IMR-90 (cell line): Measurements from ENCODE around the gene BTBD18. TPM values are rescaled to one million over a fixed set of nuclear protein-coding genes. Genes with fewer than 3 reads are reported as not detected.

ENCODE experiments used
- ATAC-seq: fragments of 200-7000 bp; cut with Tn5 transposase; 2 replicates; pipeline ENCODE4 v1.9.1; 2020; ENCODE audit warnings: low read depth, mild to moderate bottlenecking, moderate library complexity
- BruUV-seq: library from RNA; stranded (reverse); fragments of 400-500 nt; replicated peaks from 2 replicates; lab custom pipeline; 2021; lab: Mats Ljungman, UMichigan
- CTCF ChIA-PET: fragments of 300-600 bp; formaldehyde crosslinking; extraction: SDS; loops from one replicate; lab custom pipeline; 2021; ENCODE audit warnings: antibody characterized with exemption; lab: Yijun Ruan, JAX
- POLR2A ChIA-PET: fragments of 300-600 bp; sonication (Branson Sonifier 250); formaldehyde crosslinking; loops from one replicate; lab custom pipeline; 2022; ENCODE audit warnings: antibody characterized with exemption; ENCODE audit not compliant: unreplicated experiment; lab: Charles Lee
- DNase-seq: peaks from one replicate; pipeline ENCODE4 v3.0.0; 2013
- H2AFZ ChIP-seq: replicated peaks from 2 replicates; pipeline ENCODE3; 2013; ENCODE audit warnings: low read length, mild to moderate bottlenecking; ENCODE audit not compliant: poor library complexity
- H2AK5ac ChIP-seq: 2 replicates; pipeline ENCODE4 v1.6.1; 2013; ENCODE audit warnings: low read depth, low read length, inconsistent platforms
- H2AK9ac ChIP-seq: replicated peaks from 2 replicates; pipeline ENCODE3; 2013; ENCODE audit warnings: mild to moderate bottlenecking, low read depth, low read length, moderate library complexity; ENCODE audit not compliant: poor library complexity
- H2BK120ac ChIP-seq: 2 replicates; pipeline ENCODE4 v1.6.1; 2013; ENCODE audit warnings: low read depth, low read length, inconsistent platforms
- H2BK15ac ChIP-seq: 3 replicates; pipeline ENCODE4 v1.6.1; 2013; ENCODE audit warnings: low read depth, low read length, inconsistent platforms
- H2BK20ac ChIP-seq: 2 replicates; pipeline ENCODE4 v1.6.1; 2013; ENCODE audit warnings: low read depth, mild to moderate bottlenecking, inconsistent platforms, low read length, moderate library complexity
- H2BK5ac ChIP-seq: 2 replicates; pipeline ENCODE4 v1.6.1; 2013; ENCODE audit warnings: mild to moderate bottlenecking, low read depth, low read length, inconsistent platforms; ENCODE audit not compliant: poor library complexity, severe bottlenecking
- H3K14ac ChIP-seq: replicated peaks from 2 replicates; pipeline ENCODE4 v1.6.1; 2013; ENCODE audit warnings: low read depth, low read length, inconsistent platforms
- H3K18ac ChIP-seq: 2 replicates; pipeline ENCODE4 v1.6.1; 2013; ENCODE audit warnings: low read depth, low read length, control low read depth
- H3K23ac ChIP-seq: 2 replicates; pipeline ENCODE4 v1.6.1; 2013; ENCODE audit warnings: low read depth, low read length, inconsistent platforms
- H3K27ac ChIP-seq: 2 replicates; pipeline ENCODE4 v1.5.1; 2013; ENCODE audit warnings: mild to moderate bottlenecking, control low read depth, low read length; ENCODE audit not compliant: insufficient read depth
- H3K27me3 ChIP-seq: 2 replicates; pipeline ENCODE4 v1.6.1; 2013; ENCODE audit warnings: low read length; ENCODE audit not compliant: control insufficient read depth, insufficient read depth
- H3K36me3 ChIP-seq: 2 replicates; pipeline ENCODE4 v1.6.1; 2013; ENCODE audit warnings: low read length, mixed read lengths; ENCODE audit not compliant: control insufficient read depth, insufficient read depth
- H3K4ac ChIP-seq: 2 replicates; pipeline ENCODE4 v1.6.1; 2013; ENCODE audit warnings: low read depth, low read length, inconsistent platforms
- H3K4me1 ChIP-seq: 2 replicates; pipeline ENCODE4 v1.6.1; 2013; ENCODE audit warnings: low read length, mixed read lengths; ENCODE audit not compliant: control insufficient read depth, insufficient read depth
- H3K4me2 ChIP-seq: 2 replicates; pipeline ENCODE4 v1.6.1; 2013; ENCODE audit warnings: low read depth, mild to moderate bottlenecking, control low read depth, low read length, moderate library complexity
- H3K4me3 ChIP-seq: 2 replicates; pipeline ENCODE4 v1.5.1; 2013; ENCODE audit warnings: low read depth, mild to moderate bottlenecking, control low read depth, low read length, moderate library complexity; ENCODE audit not compliant: insufficient read depth
- H3K56ac ChIP-seq: 2 replicates; pipeline ENCODE4 v1.6.1; 2013; ENCODE audit warnings: low read length, inconsistent platforms; ENCODE audit not compliant: insufficient read depth; ENCODE audit errors: extremely low read depth
- H3K79me1 ChIP-seq, 2 experiments: 2 replicates each; pipeline ENCODE4 v1.6.1; 2013; ENCODE audit warnings: low read length in 2 of 2, inconsistent platforms in 1 of 2, low read depth in 1 of 2
- H3K9ac ChIP-seq: 2 replicates; pipeline ENCODE4 v1.6.1; 2013; ENCODE audit warnings: low read depth, low read length, control low read depth
- H3K9me1 ChIP-seq: 2 replicates; pipeline ENCODE4 v1.6.1; 2013; ENCODE audit warnings: low read length, inconsistent platforms; ENCODE audit not compliant: insufficient read depth
- H3K9me3 ChIP-seq: 2 replicates; pipeline ENCODE4 v1.6.1; 2013; ENCODE audit warnings: low read length; ENCODE audit not compliant: control insufficient read depth, insufficient read depth
- H4K20me1 ChIP-seq: 2 replicates; pipeline ENCODE4 v1.6.1; 2013; ENCODE audit warnings: low read length, inconsistent platforms; ENCODE audit not compliant: insufficient read depth
- H4K5ac ChIP-seq: 2 replicates; pipeline ENCODE4 v1.6.1; 2013; ENCODE audit warnings: mild to moderate bottlenecking, low read depth, low read length, control low read depth
- H4K8ac ChIP-seq, 2 experiments: 2 replicates each; pipeline ENCODE4 v1.6.1; 2013; ENCODE audit warnings: low read depth in 2 of 2, low read length in 2 of 2, control low read depth in 1 of 2, inconsistent platforms in 1 of 2
- H4K91ac ChIP-seq: 2 replicates; pipeline ENCODE4 v1.6.1; 2013; ENCODE audit warnings: low read depth, low read length, inconsistent platforms; ENCODE audit not compliant: insufficient read depth
- RAD21 ChIP-seq: IDR thresholded peaks from 2 replicates; pipeline ENCODE4 v1.6.1; 2012; ENCODE audit warnings: low read length, improper control_type of control experiment
- WGBS, 2 experiments: methylation state at CpG; one replicate each; pipeline versions ENCODE4 v1.1.5 to v1.1.7; 2013; ENCODE audit warnings: missing lambda C conversion rate in 2 of 2; ENCODE audit not compliant: insufficient read length in 1 of 2; ENCODE audit errors: extremely low coverage in 2 of 2; 5-methylcytosine and 5-hydroxymethylcytosine counted together
- dilution Hi-C: fragments of 300-500 bp; cut with HindIII; formaldehyde crosslinking; loops from one replicate; pipeline ENCODE4 v1.14.3; 2018; ENCODE audit warnings: low sequenced_read_pairs; ENCODE audit not compliant: unreplicated experiment
- in situ Hi-C: fragments of 300-500 bp; cut with MboI; formaldehyde crosslinking; loops from 3 replicates; pipeline ENCODE4 v1.14.3; 2019; ENCODE audit warnings: low sequenced_read_pairs, inconsistent platforms, mixed read lengths
- intact Hi-C: fragments of 100-400 bp; cut with micrococcal nuclease; formaldehyde crosslinking; loops from 2 replicates; pipeline ENCODE4 v1.10.0; 2022
- polyA plus RNA-seq, 3 experiments: library from polyadenylated mRNA; depleted of rRNA; stranded (reverse); fragments of >200 nt; gene quantifications; 2 replicates each; pipeline ENCODE4 v1.2.3, GENCODE V29; 2012; ENCODE audit warnings: low replicate concordance in 1 of 3
- total RNA-seq: library from RNA; depleted of rRNA; stranded (reverse); fragments of >200 nt; gene quantifications from 2 replicates; pipeline ENCODE4 v1.2.3, GENCODE V29; 2012

The BTBD18 gene
- total and polyA plus RNA-seq, 2 of the 4 experiments (the other 2 are of a cell fraction): not detected

- H3K79me1 ChIP-seq: peaks cover 20 to 38% of the 10 kb centered on the region in 2 experiments
- no peaks in the 10 kb centered on the region for H3K27me3 ChIP-seq
- dilution Hi-C loops: no loop called here
- in situ Hi-C loops: no loop called here
- H2BK15ac ChIP-seq: no peak overlapping the region
- CTCF ChIA-PET: no interaction called here
- no peak overlapping the region for H4K5ac ChIP-seq
- intact Hi-C loops: no loop called here
- POLR2A ChIA-PET: no interaction called here
- H2BK20ac ChIP-seq: no peak overlapping the region
- no peak overlapping the region for H3K14ac ChIP-seq
- H4K8ac ChIP-seq: no peak overlapping the region
- no peaks in the 10 kb centered on the region; the same call in 1 of the 2 replicates for H3K4me1 ChIP-seq
- no peak overlapping the region for H3K4me2 ChIP-seq
- ATAC-seq (no peak), DNase-seq (no peak)
- H3K27ac ChIP-seq: no peak overlapping the region
- no peak overlapping the region for H3K9ac ChIP-seq
- 0 out of 2 replicates have a peak, but pooled peaks cover 3% of the 10 kb centered on the region for H4K20me1 ChIP-seq
- H4K91ac ChIP-seq: no peak overlapping the region
- H3K4me3 ChIP-seq: no peak overlapping the region
- H2BK5ac ChIP-seq: no peak overlapping the region
- H3K9me1 ChIP-seq: no peaks in the 10 kb centered on the region
- H3K56ac ChIP-seq: no peak overlapping the region
- no TSS peak for BruUV-seq
- H3K9me3 ChIP-seq: no peaks in the 10 kb centered on the region
- H2AK5ac ChIP-seq: no peak overlapping the region
- no peak overlapping the region for H3K18ac ChIP-seq
- WGBS, 2 experiments: no CpG with 5 or more reads among the region's 6 CpGs
- H2BK120ac ChIP-seq: no peak overlapping the region
- H3K23ac ChIP-seq: no peak overlapping the region
- no peak overlapping the region for H2AFZ ChIP-seq
- peak overlapping the region; percentile 40 for H2AK9ac ChIP-seq
- TF ChIP-seq RAD21: no peak
- H3K4ac ChIP-seq: no peak overlapping the region
- peaks cover 31% of the 10 kb centered on the region for H3K36me3 ChIP-seq
Measured at GRCh38 chr11:57704932-57705331, 46.7 kb downstream of the BTBD18 start.
